GM20000 (cell line): ENCODE measurements around the gene NDUFA13.
A peak's percentile ranks its signal among the peaks of the same experiment; 100 is the strongest.
"Not testable (repeated sequence)": the region's sequence is repeated elsewhere in the genome, so short reads cannot be mapped to it uniquely, and the experiment has no call there.

Experiments
- DNase-seq: peaks from one replicate; pipeline ENCODE4 v3.0.0; 2012; ENCODE audit warnings: low spot score
- TF ChIP-seq, protein P1 (sequence below): IDR thresholded peaks from 2 replicates; pipeline ENCODE4 v1.5.1; 2012; ENCODE audit warnings: mild to moderate bottlenecking, control low read depth; ENCODE audit errors: extremely low read depth, missing control alignments

Gene NDUFA13

GRCh38 chr19:19515642-19516519 is at the start of gene NDUFA13:
Gene NDUFA13 (plus strand): TSS chr19:19516225. CDS start chr19:19516239, 14 bp downstream.
- DNase-seq = peak; percentile 96
- TF ChIP-seq, protein P1, sequence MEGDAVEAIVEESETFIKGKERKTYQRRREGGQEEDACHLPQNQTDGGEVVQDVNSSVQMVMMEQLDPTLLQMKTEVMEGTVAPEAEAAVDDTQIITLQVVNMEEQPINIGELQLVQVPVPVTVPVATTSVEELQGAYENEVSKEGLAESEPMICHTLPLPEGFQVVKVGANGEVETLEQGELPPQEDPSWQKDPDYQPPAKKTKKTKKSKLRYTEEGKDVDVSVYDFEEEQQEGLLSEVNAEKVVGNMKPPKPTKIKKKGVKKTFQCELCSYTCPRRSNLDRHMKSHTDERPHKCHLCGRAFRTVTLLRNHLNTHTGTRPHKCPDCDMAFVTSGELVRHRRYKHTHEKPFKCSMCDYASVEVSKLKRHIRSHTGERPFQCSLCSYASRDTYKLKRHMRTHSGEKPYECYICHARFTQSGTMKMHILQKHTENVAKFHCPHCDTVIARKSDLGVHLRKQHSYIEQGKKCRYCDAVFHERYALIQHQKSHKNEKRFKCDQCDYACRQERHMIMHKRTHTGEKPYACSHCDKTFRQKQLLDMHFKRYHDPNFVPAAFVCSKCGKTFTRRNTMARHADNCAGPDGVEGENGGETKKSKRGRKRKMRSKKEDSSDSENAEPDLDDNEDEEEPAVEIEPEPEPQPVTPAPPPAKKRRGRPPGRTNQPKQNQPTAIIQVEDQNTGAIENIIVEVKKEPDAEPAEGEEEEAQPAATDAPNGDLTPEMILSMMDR = no peak

DNA sequence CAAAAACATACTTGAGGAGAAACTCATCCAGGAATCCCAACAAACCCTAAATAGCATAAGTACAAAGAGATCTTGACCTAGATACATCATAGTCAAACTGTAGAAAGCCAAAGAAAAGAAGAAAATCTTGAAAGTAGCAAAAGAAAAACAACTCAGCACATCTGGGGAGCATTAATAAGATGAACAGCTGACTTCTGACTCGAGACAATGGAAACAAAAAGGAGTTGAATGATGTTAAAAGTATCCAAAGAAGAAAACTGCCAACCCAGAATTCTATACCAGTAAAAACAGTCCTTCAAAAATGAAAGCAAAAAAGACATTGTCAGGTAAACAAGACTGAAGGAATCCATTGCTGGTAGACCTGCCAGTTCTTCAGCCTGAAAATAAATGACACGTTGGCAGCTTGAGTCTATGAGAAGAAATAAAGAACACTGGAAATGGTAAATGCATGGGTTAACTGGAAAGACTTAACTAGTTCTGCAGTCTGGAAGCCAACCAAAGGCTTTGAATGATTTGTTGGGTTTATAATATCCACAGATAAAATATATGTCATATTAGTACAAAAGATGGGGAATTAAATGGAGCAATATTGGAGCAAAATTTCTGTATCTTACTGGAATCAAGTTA is 47.5 kb upstream of the NDUFA13 start:
- TF ChIP-seq, protein P1 = no peak
- DNase-seq = no peak

DNA sequence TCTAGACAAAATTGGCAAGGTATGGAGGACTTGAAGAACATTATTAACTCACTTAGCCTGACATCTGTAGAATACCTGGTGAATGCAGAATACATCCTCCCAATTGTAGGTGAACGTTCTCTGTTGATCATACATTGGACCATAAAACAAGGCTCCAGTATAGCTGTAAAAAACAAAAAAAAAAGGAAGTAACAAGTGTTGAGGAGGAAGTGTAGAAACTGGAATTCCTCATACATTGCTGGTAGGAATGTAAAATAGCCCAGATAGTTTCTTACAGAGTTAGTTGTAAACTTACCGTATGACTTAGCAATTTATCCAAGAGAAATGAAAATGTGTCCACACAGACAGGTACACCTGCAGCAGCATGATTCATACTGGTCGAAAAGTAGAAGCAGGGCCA is 45.4 kb upstream of the NDUFA13 start:
- no peak for DNase-seq
- TF ChIP-seq, protein P1 = no peak

GRCh38 chr19:19471682-19472081 is 44.3 kb upstream of the NDUFA13 start:
- TF ChIP-seq, protein P1 = no peak
- no peak for DNase-seq

- DNase-seq = not testable (repeated sequence)
Observed at GRCh38 chr19:19472106-19472505, 43.9 kb upstream of the NDUFA13 start.

- no peak for DNase-seq
- TF ChIP-seq, protein P1 = no peak
Observed at GRCh38 chr19:19475015-19475765, 40.8 kb upstream of the NDUFA13 start.

DNA sequence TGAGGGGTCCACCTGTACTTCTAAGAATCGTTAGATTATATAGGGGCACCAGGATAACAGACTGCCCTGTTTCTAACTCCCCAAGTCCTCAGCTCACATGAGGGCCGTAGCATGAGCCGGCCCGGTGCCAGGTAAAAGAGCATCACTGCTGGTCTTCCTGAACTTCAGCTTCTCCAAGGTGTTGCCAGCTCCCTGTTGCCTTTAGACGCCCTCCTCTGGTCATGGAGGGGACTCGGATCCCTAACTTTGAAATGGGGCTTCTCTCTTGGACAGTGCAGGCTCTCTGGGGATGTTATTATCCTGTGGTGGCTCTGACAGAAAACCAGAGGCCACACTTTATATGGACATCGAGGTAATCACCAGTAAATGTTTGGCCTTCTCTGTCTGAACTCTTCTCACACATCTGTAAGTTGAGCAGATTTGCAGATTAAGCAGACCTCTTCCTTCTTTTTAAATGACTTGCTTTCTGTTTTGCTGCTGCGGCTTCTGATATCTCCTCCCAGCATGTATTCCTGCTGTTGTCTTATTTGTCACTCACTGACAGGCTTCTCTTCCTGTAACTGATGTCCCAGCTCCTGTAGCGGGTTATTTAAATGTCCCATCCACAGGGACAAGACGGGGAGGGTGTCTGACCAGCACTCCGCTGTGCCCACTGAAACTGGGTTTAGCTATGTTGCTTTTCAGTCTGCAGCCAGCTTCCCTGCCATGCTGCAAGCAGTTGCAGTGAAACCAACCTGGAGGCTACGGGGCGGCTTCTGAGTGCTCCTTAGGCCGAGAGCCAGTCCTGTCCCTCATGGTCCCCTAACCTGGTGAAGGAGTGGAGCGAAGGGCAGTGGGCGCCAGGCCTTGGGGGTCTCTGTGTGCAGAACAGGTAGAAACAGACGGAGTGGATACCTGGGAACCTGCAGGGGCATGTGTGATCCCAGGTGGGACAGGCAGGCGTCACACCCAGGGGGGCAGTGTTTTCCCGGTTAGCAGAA is 39.9 kb upstream of the NDUFA13 start:
- TF ChIP-seq, protein P1 = no peak
- DNase-seq = no peak
